GM19455 (cell line): ENCODE measurements around the gene FAM227A.

ENCODE experiments used
- ATAC-seq: cut with Tn5 transposase; IDR thresholded peaks from one replicate; pipeline ENCODE4 v1.9.1; 2021; ENCODE audit not compliant: unreplicated experiment

Gene FAM227A

DNA sequence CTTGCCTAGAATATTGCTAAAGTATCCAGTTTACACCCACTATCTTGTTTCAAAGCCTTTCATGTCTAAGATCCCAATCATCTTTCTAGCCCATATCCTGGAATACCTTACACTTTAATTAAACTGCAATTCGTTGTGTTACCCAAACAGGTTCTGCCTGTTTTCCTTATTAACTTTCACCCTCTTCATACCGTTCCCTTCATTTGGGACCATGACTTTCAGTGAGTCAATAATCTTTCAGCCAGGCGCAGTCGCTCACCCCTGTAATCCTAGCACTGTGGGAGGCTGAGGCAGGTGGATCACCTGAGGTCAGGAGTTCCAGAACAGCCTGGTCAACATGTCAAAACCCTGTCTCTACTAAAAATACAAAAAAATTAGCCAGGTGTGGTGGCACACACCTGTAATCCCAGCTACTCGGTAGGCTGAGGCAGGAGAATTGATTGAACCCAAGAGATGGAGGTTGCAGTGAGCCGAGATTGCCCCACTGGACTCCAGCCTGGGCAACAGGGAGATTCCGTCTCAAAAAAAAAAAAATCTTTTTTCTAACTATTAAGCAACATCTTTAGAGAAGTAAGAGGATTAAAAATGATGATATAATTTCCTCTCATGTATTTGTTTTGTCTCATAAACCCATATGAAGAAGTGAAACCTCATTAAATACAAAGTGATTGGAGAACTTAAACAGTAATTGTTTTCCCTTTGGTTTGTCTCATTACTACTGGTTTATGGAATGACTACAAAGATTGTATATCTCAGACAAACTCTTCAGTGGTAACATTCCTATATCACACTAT lies 106.9 kb downstream of the FAM227A start:
- no peak for ATAC-seq

DNA sequence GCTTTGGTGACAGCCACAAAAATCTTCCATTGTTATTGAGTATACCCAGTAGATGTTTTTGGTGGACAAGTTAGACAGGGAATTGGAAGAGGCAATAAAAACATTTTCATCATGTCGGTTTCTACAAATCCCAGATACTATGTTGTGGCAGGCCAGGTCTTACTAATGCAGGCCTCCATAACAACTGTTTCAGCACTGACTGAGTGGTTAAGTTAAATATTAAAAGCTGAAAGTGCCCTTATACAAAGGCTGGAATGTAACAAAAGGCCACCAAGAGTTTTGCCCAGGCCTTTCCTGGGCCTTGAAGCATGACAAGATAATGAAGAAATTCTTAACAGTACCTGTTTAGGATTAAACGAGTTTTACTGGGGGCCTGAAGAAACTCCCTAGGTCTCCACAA lies 115.5 kb downstream of the FAM227A start:
- no peak for ATAC-seq

DNA sequence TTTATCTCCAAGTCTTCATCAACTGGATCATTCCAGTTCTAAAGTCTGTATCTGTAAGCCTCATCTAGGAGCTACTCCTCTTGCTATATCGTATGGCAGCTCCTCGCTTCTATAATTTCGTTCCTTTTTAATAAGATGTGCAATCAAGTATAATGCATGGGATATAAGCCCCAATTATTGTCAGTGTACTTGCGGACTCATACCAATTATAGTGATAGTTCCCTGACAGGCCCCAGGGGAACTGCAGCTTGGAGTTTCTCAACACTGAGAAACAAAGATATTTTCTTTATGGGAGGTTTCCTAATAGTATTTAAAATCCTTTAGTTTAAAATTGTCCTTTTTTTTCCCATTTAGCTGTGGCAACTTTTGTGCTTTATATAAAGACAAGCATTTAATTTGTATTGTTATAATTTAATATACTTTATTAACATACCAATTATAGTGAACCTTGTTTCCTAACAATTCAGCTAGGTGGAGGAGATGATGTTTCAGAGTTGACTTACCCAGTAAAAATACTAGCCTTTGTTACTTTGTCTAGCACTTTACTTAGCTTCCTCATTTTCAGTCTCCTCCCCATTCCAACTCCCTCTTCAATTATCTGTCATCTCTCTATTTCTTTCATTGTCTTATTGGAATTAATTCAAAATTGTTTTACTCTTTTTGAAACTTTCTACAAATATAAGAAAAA lies 124.8 kb downstream of the FAM227A start:
- ATAC-seq, result no peak
